ENCODE measurements around the gene RHOBTB1.

The RHOBTB1 gene

GRCh38 chr10:60950300-60950699 is 6.3 kb upstream of the RHOBTB1 start (continued):
- TF ChIP-seq ZNF23 (tag by site-specific recombination; IDR thresholded peaks at IDR 0.05; ENCODE audit: borderline replicate concordance) (no peak), ZNF629 (tag by site-specific recombination; IDR thresholded peaks at IDR 0.05) (no peak)

- POLR2A ChIA-PET: interaction anchor here (0.6 kb wide), 1 partner anchor 55 kb away, joined by 3 read pairs; no protein-coding TSS in a partner anchor
- Histone ChIP-seq H3K4me1 (ENCODE audit: control insufficient read depth, insufficient read depth, low read length) (peaks cover 14% of the 10 kb centered on the region), H3K27ac (ENCODE audit: extremely low read depth, low read depth, low read length) (no peak overlapping the region), H3K9me3 (ENCODE audit: control insufficient read depth, insufficient read depth, low read depth, low read length) (no peaks in the 10 kb centered on the region), H3K4me3 (ENCODE audit: low read depth, low read length) (no peak overlapping the region), H3K36me3 (ENCODE audit: control insufficient read depth in 2 of 2, insufficient read depth in 1 of 2, low read length in 2 of 2) (no peaks in the 10 kb centered on the region)
- TF ChIP-seq, protein P1, sequence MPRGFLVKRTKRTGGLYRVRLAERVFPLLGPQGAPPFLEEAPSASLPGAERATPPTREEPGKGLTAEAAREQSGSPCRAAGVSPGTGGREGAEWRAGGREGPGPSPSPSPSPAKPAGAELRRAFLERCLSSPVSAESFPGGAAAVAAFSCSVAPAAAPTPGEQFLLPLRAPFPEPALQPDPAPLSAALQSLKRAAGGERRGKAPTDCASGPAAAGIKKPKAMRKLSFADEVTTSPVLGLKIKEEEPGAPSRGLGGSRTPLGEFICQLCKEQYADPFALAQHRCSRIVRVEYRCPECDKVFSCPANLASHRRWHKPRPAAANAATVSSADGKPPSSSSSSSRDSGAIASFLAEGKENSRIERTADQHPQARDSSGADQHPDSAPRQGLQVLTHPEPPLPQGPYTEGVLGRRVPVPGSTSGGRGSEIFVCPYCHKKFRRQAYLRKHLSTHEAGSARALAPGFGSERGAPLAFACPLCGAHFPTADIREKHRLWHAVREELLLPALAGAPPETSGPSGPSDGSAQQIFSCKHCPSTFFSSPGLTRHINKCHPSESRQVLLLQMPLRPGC (tag by site-specific recombination; IDR thresholded peaks at IDR 0.05): no peak
- TF ChIP-seq ZNF175 (tag by site-specific recombination; IDR thresholded peaks at IDR 0.05) (no peak), ZNF449 (tag by site-specific recombination; IDR thresholded peaks at IDR 0.05) (peak; percentile 30; the same call in 1 of the 2 replicates)
- CTCF ChIA-PET: no interaction called here
These were observed 4.9 kb upstream of the RHOBTB1 start for GRCh38 chr10:60948851-60949250.

GRCh38 chr10:60944910-60945297 is 919 bp upstream of the RHOBTB1 start:
- POLR2A ChIA-PET: no interaction called here
- peak overlapping the region; percentile 81; the same call in 1 of the 2 replicates for H3K27ac ChIP-seq (ENCODE audit: extremely low read depth, low read depth, low read length)
- H3K4me3 ChIP-seq (ENCODE audit: low read depth, low read length): peak overlapping the region; percentile 64

More at GRCh38 chr10:60944910-60945297, 919 bp upstream of the RHOBTB1 start:
- peaks cover 6% of the 10 kb centered on the region; the same call in 1 of the 2 replicates for H3K4me1 ChIP-seq (ENCODE audit: control insufficient read depth, insufficient read depth, low read length)
- CTCF ChIA-PET: interaction anchor here (0.7 to 1.4 kb wide), 3 partner anchors 14 to 134 kb away, joined by 3 to 6 read pairs (median 3); no protein-coding TSS in a partner anchor
- H3K36me3 ChIP-seq (ENCODE audit: control insufficient read depth in 2 of 2, insufficient read depth in 1 of 2, low read length in 2 of 2): no peaks in the 10 kb centered on the region
- no peak for TF ChIP-seq ZNF544 (tag by site-specific recombination; IDR thresholded peaks at IDR 0.05)
- TF ChIP-seq PRDM2 (tag by site-specific recombination; IDR thresholded peaks at IDR 0.05; ENCODE audit: borderline replicate concordance): no peak
- TF ChIP-seq ZFP69B (tag by site-specific recombination; IDR thresholded peaks at IDR 0.05): no peak
- TF ChIP-seq ZNF777 (tag by site-specific recombination; IDR thresholded peaks at IDR 0.05; ENCODE audit: borderline replicate concordance): no peak
- no peak for TF ChIP-seq GLI2 (tag by site-specific recombination; IDR thresholded peaks at IDR 0.05; ENCODE audit: borderline replicate concordance, low read depth)
- no peak for TF ChIP-seq ZNF37A (tag by site-specific recombination; IDR thresholded peaks at IDR 0.05)
- TF ChIP-seq, protein P2, sequence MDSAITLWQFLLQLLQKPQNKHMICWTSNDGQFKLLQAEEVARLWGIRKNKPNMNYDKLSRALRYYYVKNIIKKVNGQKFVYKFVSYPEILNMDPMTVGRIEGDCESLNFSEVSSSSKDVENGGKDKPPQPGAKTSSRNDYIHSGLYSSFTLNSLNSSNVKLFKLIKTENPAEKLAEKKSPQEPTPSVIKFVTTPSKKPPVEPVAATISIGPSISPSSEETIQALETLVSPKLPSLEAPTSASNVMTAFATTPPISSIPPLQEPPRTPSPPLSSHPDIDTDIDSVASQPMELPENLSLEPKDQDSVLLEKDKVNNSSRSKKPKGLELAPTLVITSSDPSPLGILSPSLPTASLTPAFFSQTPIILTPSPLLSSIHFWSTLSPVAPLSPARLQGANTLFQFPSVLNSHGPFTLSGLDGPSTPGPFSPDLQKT (IDR thresholded peaks at IDR 0.05; ENCODE audit: borderline replicate concordance, low read depth, low read length): no peak
- no peak for TF ChIP-seq ZNF701 (tag by site-specific recombination; IDR thresholded peaks at IDR 0.05)
- no peak for TF ChIP-seq ZNF623 (tag by site-specific recombination; IDR thresholded peaks at IDR 0.05)
- TF ChIP-seq GLIS1 (tag by site-specific recombination; IDR thresholded peaks at IDR 0.05): no peak
- no peak for TF ChIP-seq BCL6B (tag by site-specific recombination; IDR thresholded peaks at IDR 0.05)
- no peak for TF ChIP-seq ZNF510 (tag by site-specific recombination; IDR thresholded peaks at IDR 0.05; ENCODE audit: insufficient replicate concordance)
- no peak for TF ChIP-seq ZNF76 (tag by site-specific recombination; IDR thresholded peaks at IDR 0.05; ENCODE audit: borderline replicate concordance, low read depth)
- TF ChIP-seq SETDB1 (IDR thresholded peaks at IDR 0.05; ENCODE audit: insufficient read length, low read length): no peak
- no peaks in the 10 kb centered on the region for H3K9me3 ChIP-seq (ENCODE audit: control insufficient read depth, insufficient read depth, low read depth, low read length)

Measured in HEK293 (cell line).